K562 (cell line): ENCODE results near the gene SDHAF1. TPM values are rescaled to one million over a fixed set of nuclear protein-coding genes. Genes with fewer than 3 reads are reported as not detected.
A peak's percentile ranks its signal among the peaks of the same experiment; 100 is the strongest.

Experiments
- MAZ ChIP-seq, 2 experiments: fragments of 450-650 bp in 1 of 2; sonication (generic) in 1 of 2; formaldehyde crosslinking; IDR thresholded peaks in 1 of 2; conservative IDR thresholded peaks in 1 of 2; 2 replicates each; pipeline versions ENCODE4 v1.4.0 to v1.5.0; 2020; ENCODE audit warnings: mild to moderate bottlenecking in 1 of 2, missing genetic modification reagents in 1 of 2
- NR2C1 ChIP-seq, 2 experiments: fragments of 450-650 bp; IDR thresholded peaks; 2 replicates each; pipeline ENCODE4 v1.6.1; 2017; ENCODE audit warnings: mild to moderate bottlenecking in 2 of 2, antibody characterized with exemption in 1 of 2, inconsistent platforms in 1 of 2, missing compliant biosample characterization in 1 of 2, missing genetic modification characterization in 1 of 2
- NRF1 ChIP-seq, 2 experiments: fragments of 450-650 bp; IDR thresholded peaks in 1 of 2; conservative IDR thresholded peaks in 1 of 2; 2 replicates each; pipeline ENCODE4 v1.6.1; 2014; ENCODE audit warnings: mild to moderate bottlenecking in 2 of 2
- RAD21 ChIP-seq, 2 experiments: fragments of 250-450 bp in 1 of 2; fragments of 450-650 bp in 1 of 2; sonication (Bioruptor Pico) in 1 of 2; formaldehyde crosslinking in 1 of 2; IDR thresholded peaks in 1 of 2; conservative IDR thresholded peaks in 1 of 2; 2 replicates each; pipeline versions ENCODE4 v1.4.0 to v1.8.0; 2020 to 2022; ENCODE audit warnings: mild to moderate bottlenecking in 2 of 2, moderate library complexity in 1 of 2
- polyA plus RNA-seq, 8 experiments: library from polyadenylated mRNA; depleted of rRNA in 4 of 8; stranded (reverse) in 5 of 8; unstranded in 3 of 8; fragments of >200 nt; fragmentation: Nextera tagmentation in 2 of 8; fragmentation: Illumina TruSeq in 1 of 8; extraction: Ambion mirVana in 2 of 8; extraction: Trizol in 1 of 8; gene quantifications; 2 replicates each; pipeline versions ENCODE4 v1.2.1 to v1.2.3, GENCODE V29; 2011 to 2014; ENCODE audit warnings: inconsistent platforms in 1 of 8, missing spikeins in 1 of 8
- total RNA-seq, 7 experiments: library from RNA; depleted of rRNA in 6 of 7; stranded (reverse); fragments of >200 nt in 6 of 7; fragmentation: Illumina TruSeq in 2 of 7; extraction: Trizol in 2 of 7; gene quantifications; 2 replicates each; pipeline versions ENCODE4 v1.2.1 to v1.2.3, GENCODE V29; 2011 to 2021; ENCODE audit warnings: low replicate concordance in 1 of 7
- TF ChIP-seq, protein P1 (sequence below): sonication (generic); formaldehyde crosslinking; IDR thresholded peaks from 2 replicates; pipeline ENCODE4 v1.8.0; 2022; ENCODE audit warnings: missing genetic modification reagents, mild to moderate bottlenecking, moderate library complexity, borderline replicate concordance
- TF ChIP-seq, protein P2 (sequence below), 3 experiments: IDR thresholded peaks in 2 of 3; conservative IDR thresholded peaks in 1 of 3; 2 replicates each; pipeline ENCODE4 v1.5.1; 2011 to 2012; ENCODE audit warnings: low read length in 3 of 3, mild to moderate bottlenecking in 3 of 3, control low read depth in 2 of 3, improper control_type of control experiment in 1 of 3, inconsistent platforms in 1 of 3, low read depth in 1 of 3, mixed read lengths in 1 of 3, moderate library complexity in 1 of 3; ENCODE audit not compliant: insufficient read depth in 2 of 3
- TF ChIP-seq, protein P3 (sequence below): fragments of 250-450 bp; sonication (Bioruptor Pico); IDR thresholded peaks from 2 replicates; pipeline ENCODE4 v1.6.1; 2021; ENCODE audit warnings: mild to moderate bottlenecking
- TF ChIP-seq, protein P4 (sequence below), 2 experiments: fragments of 450-650 bp; formaldehyde crosslinking in 1 of 2; IDR thresholded peaks; 2 replicates each; pipeline versions ENCODE4 v1.4.0 to v1.6.1; 2014 to 2020; ENCODE audit warnings: mild to moderate bottlenecking in 2 of 2, borderline replicate concordance in 1 of 2, low read depth in 1 of 2

SDHAF1 gene
- total and polyA plus RNA-seq, 9 of the 15 experiments (the other 6 are each of a cell fraction or from before 2014, with no cell fraction given), result 0.42 to 55.7 (median 18.8) TPM

DNA sequence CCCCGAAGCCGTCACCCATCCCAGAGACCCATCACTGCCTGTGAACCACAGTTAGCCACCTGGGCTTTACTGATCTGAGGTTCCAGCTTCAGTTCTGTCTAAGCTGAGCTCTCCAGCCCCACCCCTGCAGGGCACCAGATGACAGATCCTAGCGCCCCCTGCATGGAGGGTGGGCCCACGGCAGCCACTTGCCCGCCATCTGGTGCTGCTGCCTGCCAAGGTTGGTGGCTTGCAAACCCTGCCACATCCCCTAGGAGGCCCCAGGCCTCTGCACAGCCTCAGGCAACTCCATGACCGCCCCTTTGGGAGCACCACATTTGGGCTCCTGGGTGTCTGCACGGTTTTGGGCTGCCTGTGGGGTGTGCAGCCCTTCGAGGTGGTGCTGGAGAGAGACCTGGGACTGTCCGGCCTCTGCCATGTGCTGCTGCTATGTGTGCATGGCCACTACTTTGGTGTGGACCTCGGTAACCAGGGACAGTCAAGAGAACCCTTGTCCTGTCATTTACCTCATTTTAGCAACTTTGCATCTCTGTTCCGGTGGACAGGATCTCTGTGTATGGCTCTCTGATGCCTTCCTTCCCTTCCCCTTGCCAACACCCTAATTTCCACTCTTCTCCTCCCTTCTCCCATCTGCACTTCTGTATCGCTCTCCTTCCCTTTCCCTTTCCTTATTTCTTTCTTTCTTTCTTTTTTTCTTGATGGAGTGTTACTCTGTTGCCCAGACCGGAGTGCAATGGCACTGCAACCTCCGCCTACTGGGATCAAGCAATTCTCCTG is 17.4 kb upstream of the SDHAF1 start (continued):
- TF ChIP-seq, protein P1, sequence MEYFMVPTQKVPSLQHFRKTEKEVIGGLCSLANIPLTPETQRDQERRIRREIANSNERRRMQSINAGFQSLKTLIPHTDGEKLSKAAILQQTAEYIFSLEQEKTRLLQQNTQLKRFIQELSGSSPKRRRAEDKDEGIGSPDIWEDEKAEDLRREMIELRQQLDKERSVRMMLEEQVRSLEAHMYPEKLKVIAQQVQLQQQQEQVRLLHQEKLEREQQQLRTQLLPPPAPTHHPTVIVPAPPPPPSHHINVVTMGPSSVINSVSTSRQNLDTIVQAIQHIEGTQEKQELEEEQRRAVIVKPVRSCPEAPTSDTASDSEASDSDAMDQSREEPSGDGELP (CRISPR knock-in tag), result peak; percentile 56; the same call in 1 of the 2 replicates
- TF ChIP-seq RAD21 (CRISPR knock-in tag; conservative IDR thresholded peaks at IDR 0.05 in 1 of 2, IDR thresholded peaks at IDR 0.05 in 1 of 2), result peak in 1 of 2 experiments; percentile 56; a peak in 2 of 4 replicates
- TF ChIP-seq, protein P2, sequence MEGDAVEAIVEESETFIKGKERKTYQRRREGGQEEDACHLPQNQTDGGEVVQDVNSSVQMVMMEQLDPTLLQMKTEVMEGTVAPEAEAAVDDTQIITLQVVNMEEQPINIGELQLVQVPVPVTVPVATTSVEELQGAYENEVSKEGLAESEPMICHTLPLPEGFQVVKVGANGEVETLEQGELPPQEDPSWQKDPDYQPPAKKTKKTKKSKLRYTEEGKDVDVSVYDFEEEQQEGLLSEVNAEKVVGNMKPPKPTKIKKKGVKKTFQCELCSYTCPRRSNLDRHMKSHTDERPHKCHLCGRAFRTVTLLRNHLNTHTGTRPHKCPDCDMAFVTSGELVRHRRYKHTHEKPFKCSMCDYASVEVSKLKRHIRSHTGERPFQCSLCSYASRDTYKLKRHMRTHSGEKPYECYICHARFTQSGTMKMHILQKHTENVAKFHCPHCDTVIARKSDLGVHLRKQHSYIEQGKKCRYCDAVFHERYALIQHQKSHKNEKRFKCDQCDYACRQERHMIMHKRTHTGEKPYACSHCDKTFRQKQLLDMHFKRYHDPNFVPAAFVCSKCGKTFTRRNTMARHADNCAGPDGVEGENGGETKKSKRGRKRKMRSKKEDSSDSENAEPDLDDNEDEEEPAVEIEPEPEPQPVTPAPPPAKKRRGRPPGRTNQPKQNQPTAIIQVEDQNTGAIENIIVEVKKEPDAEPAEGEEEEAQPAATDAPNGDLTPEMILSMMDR (IDR thresholded peaks at IDR 0.05 in 2 of 3, conservative IDR thresholded peaks at IDR 0.05 in 1 of 3; ENCODE audit: insufficient read depth in 2 of 3, low read depth in 1 of 3, low read length in 3 of 3), result peak; percentile 59 to 94 (median 74)
- no peak for TF ChIP-seq NR2C1 (IDR thresholded peaks at IDR 0.05)
- TF ChIP-seq NR2C1 (tag; IDR thresholded peaks at IDR 0.05), result no peak
- TF ChIP-seq, protein P3, sequence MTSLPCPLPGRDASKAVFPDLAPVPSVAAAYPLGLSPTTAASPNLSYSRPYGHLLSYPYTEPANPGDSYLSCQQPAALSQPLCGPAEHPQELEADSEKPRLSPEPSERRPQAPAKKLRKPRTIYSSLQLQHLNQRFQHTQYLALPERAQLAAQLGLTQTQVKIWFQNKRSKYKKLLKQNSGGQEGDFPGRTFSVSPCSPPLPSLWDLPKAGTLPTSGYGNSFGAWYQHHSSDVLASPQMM, result no peak
- peak in 1 of 2 experiments; percentile 27; a peak in 1 of 4 replicates for TF ChIP-seq NRF1 (conservative IDR thresholded peaks at IDR 0.05 in 1 of 2, IDR thresholded peaks at IDR 0.05 in 1 of 2)
- 0 out of 4 replicates have a peak, but pooled peaks of 1 of the 2 experiments have one; percentile 28 for TF ChIP-seq MAZ (CRISPR knock-in tag; conservative IDR thresholded peaks at IDR 0.05 in 1 of 2, IDR thresholded peaks at IDR 0.05 in 1 of 2)
- TF ChIP-seq, protein P4, sequence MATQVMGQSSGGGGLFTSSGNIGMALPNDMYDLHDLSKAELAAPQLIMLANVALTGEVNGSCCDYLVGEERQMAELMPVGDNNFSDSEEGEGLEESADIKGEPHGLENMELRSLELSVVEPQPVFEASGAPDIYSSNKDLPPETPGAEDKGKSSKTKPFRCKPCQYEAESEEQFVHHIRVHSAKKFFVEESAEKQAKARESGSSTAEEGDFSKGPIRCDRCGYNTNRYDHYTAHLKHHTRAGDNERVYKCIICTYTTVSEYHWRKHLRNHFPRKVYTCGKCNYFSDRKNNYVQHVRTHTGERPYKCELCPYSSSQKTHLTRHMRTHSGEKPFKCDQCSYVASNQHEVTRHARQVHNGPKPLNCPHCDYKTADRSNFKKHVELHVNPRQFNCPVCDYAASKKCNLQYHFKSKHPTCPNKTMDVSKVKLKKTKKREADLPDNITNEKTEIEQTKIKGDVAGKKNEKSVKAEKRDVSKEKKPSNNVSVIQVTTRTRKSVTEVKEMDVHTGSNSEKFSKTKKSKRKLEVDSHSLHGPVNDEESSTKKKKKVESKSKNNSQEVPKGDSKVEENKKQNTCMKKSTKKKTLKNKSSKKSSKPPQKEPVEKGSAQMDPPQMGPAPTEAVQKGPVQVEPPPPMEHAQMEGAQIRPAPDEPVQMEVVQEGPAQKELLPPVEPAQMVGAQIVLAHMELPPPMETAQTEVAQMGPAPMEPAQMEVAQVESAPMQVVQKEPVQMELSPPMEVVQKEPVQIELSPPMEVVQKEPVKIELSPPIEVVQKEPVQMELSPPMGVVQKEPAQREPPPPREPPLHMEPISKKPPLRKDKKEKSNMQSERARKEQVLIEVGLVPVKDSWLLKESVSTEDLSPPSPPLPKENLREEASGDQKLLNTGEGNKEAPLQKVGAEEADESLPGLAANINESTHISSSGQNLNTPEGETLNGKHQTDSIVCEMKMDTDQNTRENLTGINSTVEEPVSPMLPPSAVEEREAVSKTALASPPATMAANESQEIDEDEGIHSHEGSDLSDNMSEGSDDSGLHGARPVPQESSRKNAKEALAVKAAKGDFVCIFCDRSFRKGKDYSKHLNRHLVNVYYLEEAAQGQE (IDR thresholded peaks at IDR 0.05; ENCODE audit: borderline replicate concordance), result peak; percentile 44
- TF ChIP-seq, protein P4 (CRISPR knock-in tag; IDR thresholded peaks at IDR 0.05; ENCODE audit: low read depth), result no peak
